ENCODE results near the gene FAM228B.
"Not testable (repeated sequence)": the region's sequence is repeated elsewhere in the genome, so short reads cannot be mapped to it uniquely, and the experiment has no call there.

Gene FAM228B

DNA sequence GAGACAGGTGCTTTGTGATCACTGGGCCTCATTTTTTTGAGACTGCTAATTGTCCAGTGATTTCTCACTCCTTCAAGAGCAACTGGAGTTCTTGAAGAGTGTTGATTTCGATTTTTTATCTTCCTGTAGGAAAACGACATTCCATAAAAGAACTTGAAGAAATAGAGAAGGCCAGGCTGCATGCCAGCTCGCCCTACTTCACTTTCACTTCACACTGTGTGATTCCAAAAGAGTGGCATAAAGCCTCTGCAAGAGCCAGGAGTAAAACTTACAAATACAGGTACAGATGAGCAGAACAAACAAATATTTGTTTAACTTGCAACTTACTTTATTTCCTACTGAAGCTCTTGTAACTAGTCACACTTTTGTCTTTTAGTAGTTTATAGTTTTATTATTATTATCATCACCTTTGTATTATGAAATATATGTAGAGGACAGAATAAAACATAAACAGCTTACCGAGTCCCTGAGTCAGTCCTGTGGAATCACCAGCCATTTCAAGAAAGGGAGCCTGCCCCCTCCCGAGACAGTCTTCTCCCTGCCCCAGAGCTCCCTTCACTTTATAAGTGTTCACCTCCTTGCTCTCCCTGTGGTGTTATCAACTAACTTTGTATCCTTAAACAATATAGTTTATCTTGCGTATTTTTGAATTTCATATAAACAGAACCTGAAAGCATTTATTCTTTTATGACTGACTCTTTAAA, 60.2 kb downstream of the FAM228B start:
- intact Hi-C loops (cut with DNase I), result no loop called here
- DNase-seq, result no peak

DNA sequence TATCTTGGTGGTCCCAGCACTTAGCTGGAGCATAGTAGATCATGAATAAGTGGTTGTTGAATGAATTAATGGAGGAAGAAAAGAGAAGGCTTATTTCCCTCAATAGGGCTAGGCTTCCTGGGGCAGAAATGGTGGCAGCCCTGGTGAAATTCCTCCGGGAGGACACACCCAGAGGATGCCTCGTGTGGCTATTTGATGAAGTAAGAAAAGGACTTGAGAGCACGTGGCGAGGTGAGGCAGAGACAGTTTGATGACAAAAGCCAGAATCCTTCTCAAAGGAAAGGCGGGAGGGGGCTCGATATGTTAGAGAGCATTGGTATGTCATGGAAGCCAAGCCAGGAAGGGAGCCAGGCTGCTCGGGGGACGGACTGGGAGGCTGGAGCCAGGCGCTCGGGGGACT, 66.3 kb downstream of the FAM228B start:
- no peak for DNase-seq
- intact Hi-C loops (cut with DNase I), result no loop called here

DNA sequence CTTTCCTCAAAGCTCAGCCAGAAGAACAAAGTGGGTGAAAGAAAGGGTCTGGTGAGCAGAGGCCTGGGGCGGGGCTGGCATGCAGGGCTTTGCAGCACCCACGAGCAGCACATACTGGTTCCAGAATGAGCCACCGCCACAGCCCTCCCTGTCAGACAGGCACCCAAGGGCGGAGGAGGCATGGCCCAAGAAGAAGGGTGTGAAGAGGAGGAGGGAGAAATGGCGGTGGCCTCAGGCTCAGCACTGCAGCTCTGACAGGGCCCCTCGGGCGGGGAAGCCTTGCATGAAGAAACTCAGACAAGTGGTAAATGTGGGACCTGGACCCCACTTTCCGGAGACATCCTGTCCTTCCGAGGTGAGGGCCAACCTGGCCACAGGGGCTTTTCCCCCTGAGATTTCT, 67.2 kb downstream of the FAM228B start:
- intact Hi-C loops (cut with DNase I), result no loop called here
- DNase-seq, result no peak

DNA sequence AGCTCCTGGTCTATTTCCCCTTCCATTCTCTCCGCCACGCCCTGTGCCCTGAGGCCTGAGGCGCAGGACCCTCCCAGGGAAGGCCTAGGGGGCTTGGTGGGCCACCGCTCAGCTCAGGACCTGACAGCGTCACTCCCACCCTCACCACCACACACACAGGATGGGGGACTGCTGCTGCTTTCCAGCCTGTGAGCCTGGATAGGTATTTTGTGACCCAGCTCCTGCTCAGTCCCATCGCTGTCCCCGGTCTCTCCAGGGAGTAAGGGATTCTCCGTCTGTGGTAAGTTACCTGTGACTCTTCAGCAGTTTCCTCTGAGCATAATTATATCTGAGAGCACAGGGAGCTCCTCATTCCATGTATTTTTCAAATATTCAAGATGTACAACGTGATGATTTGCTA, 67.9 kb downstream of the FAM228B start:
- no peak for DNase-seq
- intact Hi-C loops (cut with DNase I), result no loop called here

DNA sequence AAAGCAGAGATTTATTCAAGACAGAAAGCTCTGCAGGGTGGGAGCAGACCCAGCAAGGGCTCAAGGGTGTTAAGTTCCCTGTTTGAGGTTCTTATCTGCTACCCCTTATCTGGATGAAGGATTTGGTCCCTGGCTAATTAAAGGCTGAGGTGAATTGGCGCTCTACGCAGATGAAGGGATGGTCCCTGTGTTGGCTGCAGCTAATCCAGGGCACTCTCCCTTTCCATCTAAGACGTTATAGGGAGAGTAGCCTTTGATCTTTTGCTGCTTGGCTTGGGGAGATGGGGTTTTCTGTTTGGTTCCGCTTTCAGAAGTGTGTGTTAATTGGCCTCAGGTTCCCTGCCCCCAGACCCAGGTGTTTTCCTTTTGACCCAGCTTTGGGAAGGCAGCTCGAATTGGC, 68.6 kb downstream of the FAM228B start:
- no peak for DNase-seq
- intact Hi-C loops (cut with DNase I), result no loop called here

DNA sequence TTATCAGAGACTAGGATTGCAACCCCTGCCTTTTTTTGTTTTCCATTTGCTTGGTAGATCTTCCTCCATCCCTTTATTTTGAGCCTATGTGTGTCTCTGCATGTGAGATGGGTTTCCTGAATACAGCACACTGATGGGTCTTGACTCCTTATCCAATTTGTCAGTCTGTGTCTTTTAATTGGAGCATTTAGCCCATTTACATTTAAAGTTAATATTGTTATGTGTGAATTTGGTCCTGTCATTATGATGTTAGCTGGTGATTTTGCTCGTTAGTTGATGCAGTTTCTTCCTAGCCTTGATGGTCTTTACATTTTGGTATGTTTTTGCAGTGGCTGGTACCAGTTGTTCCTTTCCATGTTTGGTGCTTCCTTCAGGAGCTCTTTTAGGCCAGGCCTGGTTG, 73.9 kb downstream of the FAM228B start:
- intact Hi-C loops (cut with DNase I); DNase-seq: not testable (repeated sequence)

DNA sequence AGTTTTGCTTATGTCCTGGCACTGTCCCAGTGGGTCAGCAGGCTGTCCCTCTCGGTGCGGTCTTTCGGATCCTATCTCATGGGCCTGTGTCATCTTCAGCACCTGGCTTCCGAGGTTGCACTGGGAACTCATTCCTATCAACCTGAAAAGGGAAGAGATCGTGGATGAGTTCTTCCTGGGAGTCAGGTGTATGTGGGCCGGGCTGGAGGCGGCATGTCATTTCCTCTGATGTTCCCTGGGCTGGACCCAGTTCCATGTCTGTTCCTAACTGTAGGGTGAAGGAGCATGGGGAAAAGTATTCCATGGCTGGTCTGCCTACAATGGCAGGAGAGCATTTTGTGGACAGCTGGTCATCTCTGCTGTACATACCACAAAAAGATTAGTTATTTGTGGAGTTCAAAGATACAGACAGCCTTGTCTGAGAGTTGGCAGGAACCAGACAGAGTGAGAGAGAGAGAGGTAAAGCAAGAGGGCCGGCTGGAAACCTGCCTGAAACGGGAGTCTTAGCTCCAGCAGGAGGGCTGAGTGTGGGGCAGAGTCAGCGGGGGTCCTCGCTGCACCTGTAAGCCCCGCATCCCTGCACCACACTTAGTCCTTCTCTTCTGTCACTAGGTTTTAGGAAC, 76.8 kb downstream of the FAM228B start:
- intact Hi-C loops (cut with DNase I), result no loop called here
- peak in 21 of 42 donors; percentile 23 to 77 (median 44) for DNase-seq

DNA sequence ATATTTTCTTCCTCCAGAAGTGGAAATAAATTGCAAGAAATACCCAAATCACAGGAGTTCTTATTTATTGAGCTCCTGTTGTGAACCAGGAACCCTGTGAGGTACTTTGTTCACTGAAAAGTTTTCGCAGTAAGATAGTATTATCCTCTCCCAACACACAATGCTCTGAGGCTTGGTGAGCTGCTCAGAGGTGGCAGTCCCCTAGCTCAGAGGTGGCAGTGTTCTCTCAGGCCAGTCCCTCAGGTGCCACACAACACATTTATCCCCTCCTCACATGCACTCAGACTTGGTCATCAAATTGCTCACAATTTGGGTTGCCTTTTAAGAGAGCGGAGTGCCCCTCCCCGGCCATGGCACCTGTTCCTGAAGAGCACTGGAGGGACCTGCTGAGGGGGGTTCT, 77.5 kb downstream of the FAM228B start:
- DNase-seq, result no peak
- intact Hi-C loops (cut with DNase I), result no loop called here

DNA sequence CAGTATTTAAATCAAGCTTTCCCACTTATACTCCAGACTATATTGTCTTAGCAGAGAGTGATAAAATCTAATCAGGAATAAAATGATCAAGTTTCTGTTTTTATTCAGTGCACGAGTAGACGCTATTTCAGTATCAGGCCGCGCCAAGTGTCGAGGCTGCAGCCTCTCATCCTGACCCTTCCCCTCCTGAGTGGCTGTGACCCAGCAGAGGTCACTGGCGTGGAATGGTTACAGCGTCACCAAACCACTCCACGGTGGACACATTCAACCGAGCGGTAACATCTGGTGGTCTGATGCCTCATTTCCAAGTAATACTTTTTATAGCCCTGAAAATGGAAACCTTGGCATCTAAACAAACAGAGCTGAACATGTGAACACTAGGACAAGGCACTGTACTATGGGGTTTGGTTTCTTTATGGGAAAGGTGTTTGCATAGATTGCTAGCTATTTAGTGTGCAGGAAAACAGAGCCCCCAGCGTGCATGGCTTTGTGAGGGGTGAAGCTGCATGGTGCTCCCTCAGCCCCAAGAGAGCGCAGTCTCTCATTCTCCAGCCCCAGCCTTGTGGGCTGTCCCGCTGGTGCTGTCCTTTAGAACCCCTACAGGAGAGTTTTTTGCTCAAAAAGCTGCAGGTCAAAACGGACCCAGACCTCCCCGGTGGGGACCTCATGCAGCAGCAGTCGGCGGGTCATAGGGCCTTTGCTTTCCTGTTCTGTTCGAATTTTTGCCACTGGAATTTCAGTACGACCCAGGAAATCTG, 79.9 kb downstream of the FAM228B start:
- intact Hi-C loops (cut with DNase I), result no loop called here
- DNase-seq, result no peak

DNA sequence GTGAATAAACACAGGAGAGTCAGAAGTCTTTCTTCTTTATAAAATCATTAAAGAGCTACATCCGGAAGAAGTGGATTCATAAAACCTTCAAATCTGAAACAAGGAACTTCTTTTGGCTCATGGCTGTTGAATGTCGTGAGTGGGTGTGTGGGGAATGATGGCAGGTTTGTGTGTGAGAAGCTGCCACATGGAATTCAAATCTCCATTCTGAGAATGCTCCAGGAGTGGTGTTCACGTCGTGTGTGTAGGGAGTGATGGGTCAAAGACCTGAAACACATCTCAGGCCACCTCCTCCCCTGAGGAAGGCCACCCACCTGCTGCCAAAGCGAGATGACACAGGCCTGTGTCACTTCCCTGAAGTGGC, 80.5 kb downstream of the FAM228B start:
- peak in 11 of 42 donors; percentile 19 to 68 (median 44) for DNase-seq
- intact Hi-C loops (cut with DNase I), result no loop called here

DNA sequence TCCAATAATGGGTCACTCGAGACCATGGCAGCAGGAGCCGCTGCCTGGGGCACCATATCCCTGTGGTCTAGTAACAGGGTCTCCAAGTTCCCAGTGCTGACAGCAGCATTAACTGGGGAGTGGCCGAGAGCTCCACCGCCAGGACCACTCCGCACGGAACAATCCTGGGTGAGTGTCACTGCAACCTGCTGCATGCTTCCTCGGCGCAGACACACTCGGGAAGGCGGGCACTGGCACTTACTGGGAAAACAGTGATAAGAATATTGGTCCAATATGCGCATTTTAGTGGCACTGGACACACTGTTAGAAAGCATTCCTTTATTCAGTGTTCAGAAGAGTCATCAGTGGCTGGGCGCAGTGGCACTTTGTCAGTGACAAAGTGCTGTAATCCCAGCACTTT, 81.2 kb downstream of the FAM228B start:
- DNase-seq, result no peak
- intact Hi-C loops (cut with DNase I), result no loop called here

DNA sequence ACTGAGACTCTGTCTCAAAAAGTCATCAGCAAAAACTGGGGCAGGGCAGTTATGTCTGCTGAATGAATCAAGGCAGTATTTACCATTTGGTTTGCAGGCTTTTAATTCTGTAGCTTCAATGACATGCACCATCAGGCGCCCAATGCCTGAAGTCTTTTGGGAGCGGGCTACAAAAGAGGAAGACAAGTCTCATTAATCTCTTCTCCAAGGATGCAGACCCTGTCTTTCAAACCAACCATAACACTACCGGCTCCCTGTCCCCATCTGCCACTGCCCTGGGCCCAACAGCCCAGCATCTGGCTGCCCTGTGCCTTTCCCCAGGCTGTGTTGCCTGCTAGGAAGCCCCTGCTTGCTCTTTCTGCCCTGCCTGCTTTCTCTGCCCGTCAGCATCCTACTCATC, 81.9 kb downstream of the FAM228B start:
- no peak for DNase-seq
- intact Hi-C loops (cut with DNase I), result no loop called here

DNA sequence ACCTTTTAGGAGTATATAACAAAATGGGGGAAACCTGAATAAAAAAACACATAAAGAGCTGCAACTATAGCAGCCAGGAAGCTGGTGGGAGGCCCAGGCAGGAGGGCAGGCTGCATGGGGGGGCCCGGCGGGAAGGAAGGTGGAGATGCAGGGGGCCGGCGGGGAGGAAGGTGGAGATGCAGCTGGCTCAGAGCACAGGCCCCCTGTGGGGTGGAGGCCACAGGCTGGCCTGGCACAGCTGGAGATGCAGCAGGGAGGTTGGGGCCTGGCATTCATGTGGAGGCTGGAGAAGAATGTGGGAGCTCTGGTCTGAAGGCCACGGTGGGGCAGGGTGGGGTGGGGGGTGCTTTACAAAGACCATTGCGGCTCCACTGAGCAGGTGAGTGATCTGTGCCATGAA, 83.0 kb downstream of the FAM228B start:
- peak in 1 of 42 donors; percentile 25 for DNase-seq
- intact Hi-C loops (cut with DNase I), result no loop called here

DNA sequence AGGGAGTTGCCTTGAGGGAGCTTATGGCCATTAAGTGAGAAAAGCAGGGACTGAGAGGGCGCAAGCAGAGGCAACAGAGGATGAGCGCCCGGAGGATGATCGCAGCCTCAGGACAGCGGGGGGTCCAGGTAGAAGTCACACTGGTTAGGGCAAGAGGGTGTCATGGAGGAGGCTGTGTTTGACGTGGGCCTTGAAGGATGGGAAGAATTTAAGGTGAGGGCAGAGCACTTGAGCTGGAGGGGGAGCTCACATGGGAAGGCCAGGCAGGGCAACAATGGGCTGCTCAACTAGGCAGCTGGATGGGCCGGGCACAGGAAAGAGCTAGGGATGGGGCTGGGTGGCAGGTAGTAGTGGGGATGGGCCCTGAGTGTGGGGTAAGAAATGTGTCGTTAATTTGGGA, 83.4 kb downstream of the FAM228B start:
- peak in 1 of 42 donors; percentile 22 for DNase-seq
- intact Hi-C loops (cut with DNase I), result no loop called here

DNA sequence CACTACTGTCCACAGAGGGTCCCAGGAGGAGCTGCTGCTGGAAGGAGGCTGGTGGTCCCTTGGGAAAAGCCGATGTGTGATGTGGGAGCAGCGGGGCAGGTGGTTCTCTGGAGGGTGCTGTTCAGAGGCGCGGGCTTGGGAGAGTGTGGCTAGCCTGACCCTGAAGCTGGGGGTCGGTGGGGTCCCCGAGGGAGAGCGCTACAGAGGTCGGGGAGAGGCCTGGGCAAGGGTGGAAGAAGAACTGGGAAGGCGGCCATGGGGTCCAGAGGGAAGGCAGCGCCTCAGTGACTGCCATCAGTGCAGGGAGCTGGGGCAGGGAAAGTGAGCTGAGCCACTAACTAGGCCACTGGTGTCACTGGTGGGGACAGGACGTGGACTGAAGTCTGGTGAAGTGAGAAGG, 84.1 kb downstream of the FAM228B start:
- intact Hi-C loops (cut with DNase I), result no loop called here
- DNase-seq, result peak in 1 of 42 donors; percentile 22

DNA sequence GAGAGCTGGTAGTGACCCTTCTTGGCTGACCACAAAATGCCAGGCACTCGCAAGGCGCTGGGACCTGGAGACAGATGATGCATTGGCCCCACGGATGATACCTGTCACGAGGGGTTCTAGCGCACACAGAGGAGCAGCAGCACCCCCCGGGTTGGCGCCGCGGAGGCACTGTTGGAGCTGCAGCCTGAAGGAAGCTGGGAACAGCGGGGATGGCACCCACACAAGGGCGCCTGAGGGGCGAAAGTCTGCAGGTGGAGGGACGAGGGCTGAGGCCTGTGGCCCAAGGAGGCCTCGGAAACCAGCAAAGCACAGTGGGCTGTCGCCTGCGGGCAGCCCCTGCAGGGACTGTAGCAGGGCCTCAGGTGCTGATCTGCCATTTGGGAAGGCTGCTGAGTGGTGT, 85.2 kb downstream of the FAM228B start:
- DNase-seq, result no peak
- intact Hi-C loops (cut with DNase I), result no loop called here

DNA sequence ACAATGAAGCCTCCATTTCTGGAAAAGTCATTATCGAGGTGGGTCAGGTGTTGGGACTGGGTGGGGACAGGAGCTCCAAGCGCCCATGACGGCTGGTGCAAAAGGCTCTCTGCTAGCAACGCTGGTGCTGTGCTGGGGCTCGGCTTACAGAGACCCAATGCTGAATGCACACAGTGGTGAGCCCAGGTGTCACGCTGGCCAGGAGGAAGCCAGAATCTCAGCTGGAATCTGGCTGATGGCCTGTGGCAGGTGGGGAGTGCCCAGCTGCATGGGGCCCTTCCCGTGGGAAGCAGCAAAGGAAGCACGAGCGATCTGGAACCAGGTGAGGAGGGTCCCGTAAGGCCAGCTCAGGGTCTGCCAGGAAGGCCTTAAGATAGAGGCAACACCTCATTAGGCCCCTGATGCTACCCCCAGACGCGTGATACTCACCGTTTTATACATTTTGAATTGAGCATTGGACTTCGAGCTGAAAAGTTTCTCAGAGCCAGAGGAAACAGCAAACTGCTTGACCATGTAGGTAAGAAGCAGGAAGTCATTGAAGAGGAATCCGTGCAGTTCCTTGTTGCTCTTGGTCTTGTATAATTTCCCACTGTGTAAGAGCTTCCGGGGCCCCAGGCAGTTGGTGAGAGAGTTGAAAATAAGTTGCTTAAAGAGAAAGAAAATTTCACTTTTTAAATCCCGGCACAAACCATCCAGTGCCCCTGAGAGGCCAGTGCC, 86.3 kb downstream of the FAM228B start:
- peak in 2 of 42 donors; percentile 19 to 25 for DNase-seq
- intact Hi-C loops (cut with DNase I), result no loop called here

DNA sequence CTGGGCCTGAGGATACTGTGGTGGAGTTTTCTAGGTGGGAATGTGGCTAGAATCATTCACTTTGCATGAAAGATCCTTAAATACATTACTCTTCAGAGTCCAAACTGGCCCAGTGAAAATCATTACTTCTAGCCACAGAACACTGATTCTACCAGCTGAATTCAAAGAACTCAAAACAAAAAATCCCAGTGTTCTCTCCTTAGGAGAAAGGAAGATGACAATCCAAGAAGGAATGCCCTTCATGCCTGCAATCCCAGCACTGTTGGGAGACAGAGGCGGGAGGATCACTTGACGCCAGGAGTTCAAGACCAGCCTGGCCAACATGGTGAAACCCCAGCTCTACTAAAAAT, 86.8 kb downstream of the FAM228B start:
- DNase-seq, result no peak
- intact Hi-C loops (cut with DNase I), result no loop called here

DNA sequence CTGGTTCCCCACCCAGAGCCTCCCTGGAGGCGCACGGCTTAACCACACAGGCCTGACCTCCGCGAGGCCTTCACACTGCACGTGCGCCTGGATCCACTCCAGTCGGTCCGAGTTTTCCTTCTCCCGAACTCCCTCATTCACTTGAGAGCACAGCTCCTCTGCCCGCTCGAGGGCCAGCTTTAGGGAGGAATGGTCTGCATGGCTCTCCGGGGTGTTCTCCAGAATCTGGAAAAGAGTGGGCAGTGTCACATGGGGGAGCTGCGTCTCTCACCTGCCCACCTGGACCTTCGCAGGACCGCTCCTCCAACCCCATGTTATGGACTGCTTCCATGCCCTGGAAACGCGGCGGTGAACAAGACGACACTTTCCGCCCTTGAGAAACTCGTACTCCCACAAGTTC, 87.5 kb downstream of the FAM228B start:
- no peak for DNase-seq
- intact Hi-C loops (cut with DNase I), result no loop called here

DNA sequence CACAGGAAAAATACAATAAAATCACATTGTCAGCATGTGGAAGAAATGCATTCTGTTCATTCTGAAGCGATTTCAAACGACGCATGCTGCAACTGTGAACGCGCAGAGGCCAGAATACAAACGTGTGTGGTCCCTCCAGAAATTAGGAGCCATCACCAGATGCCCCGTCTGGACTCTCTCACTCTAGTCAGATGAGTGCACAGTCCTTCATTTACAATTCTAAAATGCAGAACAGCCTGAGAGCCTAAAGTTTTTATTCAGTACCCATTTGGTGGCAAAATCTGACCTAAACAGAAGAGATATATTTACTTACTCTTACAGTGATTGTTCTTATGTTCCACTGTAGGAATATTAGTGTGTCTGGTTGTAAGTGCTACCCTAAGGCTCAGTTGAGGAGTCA, 88.1 kb downstream of the FAM228B start:
- peak in 1 of 42 donors; percentile 18 for DNase-seq
- intact Hi-C loops (cut with DNase I), result no loop called here
